GM21529 (cell line): ENCODE results near the gene BRF1.

Experiments
- ATAC-seq: cut with Tn5 transposase; IDR thresholded peaks from one replicate; pipeline ENCODE4 v1.9.1; 2021; ENCODE audit not compliant: unreplicated experiment

Gene BRF1

GRCh38 chr14:105161964-105162668 is 138.7 kb downstream of the BRF1 start:
- no peak for ATAC-seq

GRCh38 chr14:105161309-105161708 is 139.5 kb downstream of the BRF1 start:
- no peak for ATAC-seq

- no peak for ATAC-seq
These were observed 140.0 kb downstream of the BRF1 start for GRCh38 chr14:105160776-105161175.

GRCh38 chr14:105159344-105159743 is 141.5 kb downstream of the BRF1 start:
- no peak for ATAC-seq
